Measurements from ENCODE around the gene SH2D6. TPM values are rescaled to one million over a fixed set of nuclear protein-coding genes. Genes with fewer than 3 reads are reported as not detected.

Gene SH2D6
- total RNA-seq, 3 donors from 2014 or later: 0.26 to 0.54 (median 0.40) TPM

DNA sequence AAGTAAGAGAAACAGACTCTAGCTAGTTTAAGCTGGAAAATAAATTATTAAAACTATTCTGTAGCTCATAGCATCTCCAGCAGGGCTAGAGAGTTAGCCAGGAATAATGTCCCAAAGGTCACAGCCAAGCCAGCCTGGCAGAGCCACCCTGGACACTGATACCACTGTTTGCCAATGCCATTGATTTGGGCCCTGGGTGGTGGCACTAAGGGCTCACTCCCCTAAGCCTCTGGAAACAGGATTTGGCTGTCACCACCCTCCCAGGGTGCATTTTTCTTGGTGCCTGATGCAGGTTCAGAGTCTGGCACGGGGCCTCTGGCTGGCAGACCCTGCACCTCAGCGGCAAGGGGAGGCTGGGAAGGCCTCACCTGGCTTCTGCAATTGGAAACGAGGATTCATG lies 7.1 kb downstream of the SH2D6 start:
- no peaks in the 10 kb centered on the region for H3K27me3 Mint-ChIP-seq (ENCODE audit: low read depth)
- no peaks in the 10 kb centered on the region for H3K9me3 Mint-ChIP-seq
- ATAC-seq: no peak

DNA sequence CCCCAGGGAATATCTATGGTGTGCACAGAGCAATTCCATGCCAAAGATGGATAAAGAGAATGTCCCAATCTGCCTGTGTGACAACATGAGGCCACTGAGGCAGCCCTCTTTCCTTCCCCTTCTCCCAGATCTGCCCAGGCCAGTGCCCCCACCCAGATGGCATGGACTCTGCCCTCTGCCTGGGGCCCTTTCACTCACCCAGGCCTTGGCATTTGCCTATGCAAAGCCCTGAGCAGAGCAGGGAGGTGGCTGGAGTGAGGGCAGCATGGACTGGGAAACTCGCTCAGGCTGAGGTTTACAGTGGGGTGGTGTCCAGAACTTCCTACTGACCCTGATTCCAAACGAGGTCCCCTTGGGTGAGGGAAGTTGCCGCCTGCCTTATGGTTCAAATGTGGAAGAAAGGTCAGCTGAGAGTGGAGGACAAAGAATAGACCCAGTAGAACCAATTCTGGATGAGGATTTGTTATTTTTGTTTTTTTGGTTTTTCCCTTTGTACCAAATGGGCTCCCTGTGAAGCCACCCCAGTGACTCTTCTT lies 8.9 kb downstream of the SH2D6 start:
- H3K36me3 Mint-ChIP-seq (ENCODE audit: insufficient read depth): no peaks in the 10 kb centered on the region
- no peaks in the 10 kb centered on the region for H3K4me1 Mint-ChIP-seq (ENCODE audit: low read depth)
- DNase-seq (no peak), ATAC-seq (no peak)
- no peak overlapping the region for H3K4me3 Mint-ChIP-seq
- no peaks in the 10 kb centered on the region for H3K27me3 Mint-ChIP-seq (ENCODE audit: low read depth)
- no peaks in the 10 kb centered on the region for H3K9me3 Mint-ChIP-seq

More for the DNA sequence above, 7.1 kb downstream of the SH2D6 start:
- H3K4me3 Mint-ChIP-seq: no peak overlapping the region
- DNase-seq: no peak
- H3K36me3 Mint-ChIP-seq (ENCODE audit: insufficient read depth): no peaks in the 10 kb centered on the region
- peaks cover 4% of the 10 kb centered on the region for H3K4me1 Mint-ChIP-seq (ENCODE audit: low read depth)

DNA sequence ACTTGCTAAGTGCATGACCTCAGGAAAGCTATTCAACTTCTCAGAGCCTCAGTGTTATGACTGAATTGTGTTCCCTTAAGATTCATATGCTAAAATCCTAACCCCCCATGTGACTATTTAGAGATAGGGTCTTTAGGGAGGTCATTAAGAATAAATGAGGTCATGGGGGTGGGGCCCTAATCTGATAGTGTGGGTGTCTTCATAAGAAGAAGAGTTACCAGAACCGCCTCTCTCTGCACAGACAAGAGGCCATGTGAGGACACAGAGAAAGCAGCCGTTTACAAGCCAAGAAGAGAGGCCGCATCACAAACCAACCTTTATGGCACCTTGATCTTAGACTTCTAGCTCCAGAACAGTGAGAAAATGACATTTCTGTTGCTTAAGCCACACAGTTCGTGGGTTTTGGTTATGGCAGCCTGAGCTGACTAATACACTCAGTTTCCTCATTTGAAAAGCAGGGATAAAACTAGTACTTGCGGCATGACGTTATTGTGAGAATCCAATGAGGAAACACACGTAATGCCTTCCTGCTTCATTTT lies 9.9 kb downstream of the SH2D6 start:
- no peak for ATAC-seq
- no peak for DNase-seq
- Mint-ChIP-seq H3K4me3 (no peak overlapping the region), H3K36me3 (ENCODE audit: insufficient read depth) (no peaks in the 10 kb centered on the region), H3K4me1 (ENCODE audit: low read depth) (no peaks in the 10 kb centered on the region), H3K27me3 (ENCODE audit: low read depth) (no peaks in the 10 kb centered on the region), H3K9me3 (no peaks in the 10 kb centered on the region)

DNA sequence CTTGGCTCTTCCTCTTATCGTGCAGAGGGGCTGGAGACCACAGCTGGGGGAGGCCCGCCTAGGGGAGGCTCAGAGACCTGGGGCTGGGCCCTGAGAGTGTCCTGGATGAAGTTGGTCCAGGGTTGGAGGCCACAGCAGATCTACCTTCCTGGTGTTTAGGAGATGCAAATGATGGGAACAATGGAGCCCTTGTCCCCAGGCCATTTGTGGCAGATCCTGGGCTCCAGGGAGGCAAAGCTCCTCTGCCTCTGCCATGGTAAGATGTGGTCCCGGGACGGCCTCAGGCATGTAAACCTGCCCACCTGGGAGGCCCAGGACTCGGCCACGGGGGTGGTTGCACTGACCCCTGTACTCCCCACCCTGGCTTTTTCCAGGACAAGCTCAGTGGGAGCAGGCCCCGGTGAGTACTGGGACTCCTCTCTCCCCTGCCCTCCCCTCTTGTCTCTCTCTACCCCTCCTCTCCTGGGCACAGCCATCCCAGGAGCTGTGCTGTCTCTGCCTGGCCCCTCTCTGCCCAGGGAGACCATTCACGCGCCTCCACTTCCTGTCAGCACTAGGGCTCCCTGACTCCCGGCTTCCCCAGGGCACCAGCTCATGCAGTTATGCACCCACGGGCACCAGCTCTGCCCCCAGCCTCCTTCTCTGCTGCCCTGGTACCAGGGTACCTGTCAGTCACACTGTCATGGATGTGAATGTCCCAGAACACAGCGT lies 10.9 kb downstream of the SH2D6 start:
- H3K9me3 Mint-ChIP-seq: no peaks in the 10 kb centered on the region
- DNase-seq (no peak), ATAC-seq (peak; percentile 11 to 20)
- H3K4me3 Mint-ChIP-seq: no peak overlapping the region
- H3K27me3 Mint-ChIP-seq (ENCODE audit: low read depth): no peaks in the 10 kb centered on the region
- H3K36me3 Mint-ChIP-seq (ENCODE audit: insufficient read depth): no peaks in the 10 kb centered on the region
- H3K4me1 Mint-ChIP-seq (ENCODE audit: low read depth): no peaks in the 10 kb centered on the region

DNA sequence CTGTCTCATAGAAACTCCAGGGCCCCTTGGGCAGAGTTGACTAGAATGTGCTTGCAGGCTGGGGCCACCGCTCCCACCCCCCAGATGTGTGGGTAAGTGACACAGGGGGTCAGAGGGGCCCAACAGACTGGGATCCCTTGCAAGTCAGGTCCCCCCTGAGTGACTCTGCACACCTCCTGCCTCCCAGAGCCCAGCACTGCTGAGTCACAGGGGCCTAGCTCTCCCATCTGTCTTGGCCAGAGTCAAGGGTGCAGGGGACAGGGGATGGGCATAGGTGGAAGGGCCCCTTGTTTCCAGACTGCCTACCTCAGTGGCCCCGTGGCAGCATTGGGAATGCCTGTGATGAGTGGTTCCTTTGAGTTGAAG lies 11.4 kb downstream of the SH2D6 start:
- Mint-ChIP-seq H3K9me3 (no peaks in the 10 kb centered on the region), H3K36me3 (ENCODE audit: insufficient read depth) (no peaks in the 10 kb centered on the region), H3K27me3 (ENCODE audit: low read depth) (no peaks in the 10 kb centered on the region), H3K4me3 (no peak overlapping the region), H3K4me1 (ENCODE audit: low read depth) (no peaks in the 10 kb centered on the region)
- DNase-seq: no peak
- ATAC-seq: no peak

DNA sequence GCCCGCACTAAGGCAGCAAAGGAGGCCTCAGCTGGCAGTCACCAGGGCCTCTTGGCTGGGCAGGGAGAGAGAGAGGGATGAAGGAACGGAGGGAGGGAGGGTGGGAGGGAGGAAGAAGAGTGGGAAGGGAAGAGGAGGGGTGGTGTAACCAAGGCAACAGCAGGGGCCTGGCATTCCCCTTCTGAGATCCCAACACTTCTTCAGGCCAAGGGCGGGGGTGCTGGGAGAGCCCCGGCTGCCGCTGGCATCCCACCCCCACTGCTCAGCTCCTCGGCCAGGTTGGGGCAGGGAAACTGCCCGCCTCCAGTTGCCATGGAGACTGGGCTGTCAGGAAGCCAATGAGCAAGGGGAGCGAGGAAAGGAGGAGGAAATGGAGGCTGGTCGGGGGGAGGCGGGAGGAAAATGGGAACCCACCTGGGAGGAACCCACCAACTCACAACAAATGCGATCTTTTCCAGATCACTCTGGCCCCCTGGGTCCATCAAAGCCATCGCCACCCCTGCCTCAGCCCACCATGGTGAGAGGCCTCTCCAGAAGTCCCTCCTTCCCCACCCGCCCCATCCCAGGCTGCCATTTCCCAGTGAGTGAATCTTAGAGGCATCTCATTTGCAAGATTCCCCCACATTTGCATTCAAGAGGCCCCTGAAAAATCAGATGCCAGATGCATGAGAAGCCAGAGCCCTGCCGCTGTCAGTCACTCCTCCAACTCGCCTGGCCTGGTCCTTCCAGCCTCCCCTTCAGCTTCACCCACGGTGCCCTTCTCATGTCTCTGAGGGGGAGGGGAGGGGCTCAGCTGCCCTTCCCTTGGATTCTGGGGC lies 12.4 kb downstream of the SH2D6 start:
- ATAC-seq (no peak), DNase-seq (no peak)
- no peaks in the 10 kb centered on the region for H3K36me3 Mint-ChIP-seq (ENCODE audit: insufficient read depth)
- H3K4me1 Mint-ChIP-seq (ENCODE audit: low read depth): peaks cover 1% of the 10 kb centered on the region
- H3K27me3 Mint-ChIP-seq (ENCODE audit: low read depth): no peaks in the 10 kb centered on the region
- H3K4me3 Mint-ChIP-seq: no peak overlapping the region
- H3K9me3 Mint-ChIP-seq: no peaks in the 10 kb centered on the region

DNA sequence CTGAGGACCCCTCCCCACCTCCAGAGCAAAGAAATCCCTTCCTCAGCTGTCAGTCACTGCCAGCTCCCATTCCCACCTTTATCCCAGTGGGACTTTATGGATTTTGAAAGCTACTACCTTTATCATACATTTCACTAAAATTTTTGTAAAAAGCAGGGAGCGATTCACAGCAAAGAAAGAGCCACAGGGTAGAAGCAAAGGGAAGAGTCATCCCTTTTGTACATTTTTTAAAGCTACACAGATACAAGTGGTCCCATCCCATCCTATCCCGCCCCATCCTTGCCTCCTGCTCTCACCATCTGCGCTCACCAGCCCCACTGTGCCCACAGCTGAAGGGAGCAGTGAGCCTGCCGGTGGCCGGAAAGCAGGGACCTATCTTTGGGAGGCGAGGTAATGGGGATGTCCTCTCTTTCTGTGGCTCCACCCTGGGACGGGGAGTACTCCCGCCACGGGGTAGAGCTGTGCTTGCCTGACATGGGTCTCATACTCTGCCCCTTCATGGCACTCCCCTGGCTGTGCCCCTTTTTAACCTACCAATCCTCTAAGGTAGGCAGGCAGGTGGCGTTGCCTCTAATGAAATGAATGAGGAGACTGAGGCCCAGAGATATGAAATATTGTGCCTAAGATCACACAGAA lies 13.2 kb downstream of the SH2D6 start:
- H3K27me3 Mint-ChIP-seq (ENCODE audit: low read depth): no peaks in the 10 kb centered on the region
- DNase-seq (no peak), ATAC-seq (no peak)
- no peaks in the 10 kb centered on the region for H3K9me3 Mint-ChIP-seq
- no peaks in the 10 kb centered on the region for H3K36me3 Mint-ChIP-seq (ENCODE audit: insufficient read depth)
- peaks cover 1% of the 10 kb centered on the region for H3K4me1 Mint-ChIP-seq (ENCODE audit: low read depth)
- no peak overlapping the region for H3K4me3 Mint-ChIP-seq

DNA sequence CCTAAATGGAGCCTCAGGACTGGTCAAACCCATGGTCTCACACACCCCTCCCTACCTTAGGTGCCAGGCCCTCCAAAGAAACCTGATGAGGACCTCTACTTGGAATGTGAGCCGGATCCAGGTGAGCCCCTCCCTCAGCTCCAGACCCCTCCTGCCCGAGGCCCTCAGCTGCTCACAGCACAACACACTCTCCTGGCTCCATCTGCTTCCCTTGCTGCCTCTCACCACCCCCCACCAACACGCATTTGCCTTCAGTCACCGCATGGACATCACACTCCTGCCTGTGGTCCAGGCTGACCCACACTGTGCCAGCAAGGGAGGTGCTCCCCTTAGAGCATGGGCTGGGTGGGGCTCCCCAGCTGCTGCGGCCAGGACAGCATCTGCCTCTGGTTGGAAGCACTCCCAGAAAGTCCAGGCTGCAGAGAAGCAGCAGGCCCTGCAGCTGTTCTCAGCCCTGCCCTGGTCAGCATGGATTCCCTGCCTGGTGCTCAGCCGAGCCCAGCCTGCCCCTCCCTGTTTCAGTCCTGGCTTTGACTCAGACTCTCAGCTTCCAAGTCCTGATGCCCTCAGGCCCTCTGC lies 15.1 kb downstream of the SH2D6 start:
- Mint-ChIP-seq H3K4me3 (no peak overlapping the region), H3K4me1 (ENCODE audit: low read depth) (peaks cover 8% of the 10 kb centered on the region), H3K27me3 (ENCODE audit: low read depth) (no peaks in the 10 kb centered on the region), H3K36me3 (ENCODE audit: insufficient read depth) (no peaks in the 10 kb centered on the region), H3K9me3 (no peaks in the 10 kb centered on the region)
- ATAC-seq (no peak), DNase-seq (no peak)

DNA sequence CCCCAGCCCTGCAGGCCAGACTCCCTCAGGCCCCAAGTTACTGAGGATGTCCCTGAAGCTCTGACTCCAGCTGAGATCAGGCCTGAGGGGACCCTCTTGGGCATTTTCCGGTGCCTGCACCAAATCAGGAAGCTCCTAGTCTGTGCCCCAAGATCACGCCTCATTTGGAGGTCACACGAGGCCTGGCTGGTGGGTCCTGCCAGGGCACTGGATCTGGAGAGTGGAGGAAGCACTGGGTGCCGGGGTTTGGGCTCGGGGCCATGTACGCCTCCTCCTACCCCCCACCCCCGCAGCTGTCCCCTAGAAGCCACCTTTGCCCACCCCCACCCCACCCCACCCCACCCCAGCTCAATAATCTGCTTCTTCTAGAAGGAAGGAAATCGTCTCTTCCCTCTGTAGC lies 16.2 kb downstream of the SH2D6 start:
- DNase-seq (no peak), ATAC-seq (no peak)
- no peaks in the 10 kb centered on the region for H3K36me3 Mint-ChIP-seq (ENCODE audit: insufficient read depth)
- H3K4me3 Mint-ChIP-seq: no peak overlapping the region
- peaks cover 17% of the 10 kb centered on the region for H3K4me1 Mint-ChIP-seq (ENCODE audit: low read depth)
- H3K27me3 Mint-ChIP-seq (ENCODE audit: low read depth): no peaks in the 10 kb centered on the region
- H3K9me3 Mint-ChIP-seq: no peaks in the 10 kb centered on the region

DNA sequence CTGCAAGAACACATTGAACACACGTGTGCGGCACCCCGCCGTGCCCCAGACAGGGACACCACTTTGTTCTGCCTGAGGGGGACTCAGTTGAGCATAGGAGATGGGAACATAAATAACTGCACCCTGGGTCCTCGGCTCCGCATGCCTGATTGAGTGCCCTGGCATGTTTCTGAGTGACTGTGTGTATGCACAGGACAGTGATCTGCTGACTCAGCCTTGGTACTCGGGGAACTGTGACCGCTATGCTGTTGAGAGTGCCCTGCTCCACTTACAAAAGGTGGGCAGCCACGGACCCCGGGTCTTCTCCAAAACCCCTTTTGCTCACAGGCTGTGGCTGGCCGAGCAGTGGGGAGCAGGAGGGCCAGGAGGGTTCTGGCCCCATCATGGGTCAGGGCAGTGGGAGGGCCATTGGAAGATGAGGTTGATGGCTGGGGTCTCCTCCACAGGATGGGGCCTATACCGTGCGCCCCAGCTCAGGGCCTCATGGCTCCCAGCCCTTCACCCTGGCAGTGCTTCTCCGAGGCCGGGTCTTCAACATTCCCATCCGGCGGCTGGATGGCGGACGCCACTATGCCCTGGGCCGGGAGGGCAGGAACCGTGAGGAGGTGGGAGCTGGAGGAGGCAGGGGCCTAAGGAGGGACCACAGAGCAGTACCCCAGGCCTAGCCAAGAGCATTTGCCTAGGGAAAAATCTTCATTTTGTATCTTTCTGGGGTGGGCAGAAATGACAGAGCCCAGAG lies 16.9 kb downstream of the SH2D6 start:
- Mint-ChIP-seq H3K4me1 (ENCODE audit: low read depth) (peaks cover 20% of the 10 kb centered on the region), H3K27me3 (ENCODE audit: low read depth) (no peaks in the 10 kb centered on the region), H3K9me3 (no peaks in the 10 kb centered on the region), H3K4me3 (no peak overlapping the region), H3K36me3 (ENCODE audit: insufficient read depth) (no peaks in the 10 kb centered on the region)
- no peak for DNase-seq
- no peak for ATAC-seq

DNA sequence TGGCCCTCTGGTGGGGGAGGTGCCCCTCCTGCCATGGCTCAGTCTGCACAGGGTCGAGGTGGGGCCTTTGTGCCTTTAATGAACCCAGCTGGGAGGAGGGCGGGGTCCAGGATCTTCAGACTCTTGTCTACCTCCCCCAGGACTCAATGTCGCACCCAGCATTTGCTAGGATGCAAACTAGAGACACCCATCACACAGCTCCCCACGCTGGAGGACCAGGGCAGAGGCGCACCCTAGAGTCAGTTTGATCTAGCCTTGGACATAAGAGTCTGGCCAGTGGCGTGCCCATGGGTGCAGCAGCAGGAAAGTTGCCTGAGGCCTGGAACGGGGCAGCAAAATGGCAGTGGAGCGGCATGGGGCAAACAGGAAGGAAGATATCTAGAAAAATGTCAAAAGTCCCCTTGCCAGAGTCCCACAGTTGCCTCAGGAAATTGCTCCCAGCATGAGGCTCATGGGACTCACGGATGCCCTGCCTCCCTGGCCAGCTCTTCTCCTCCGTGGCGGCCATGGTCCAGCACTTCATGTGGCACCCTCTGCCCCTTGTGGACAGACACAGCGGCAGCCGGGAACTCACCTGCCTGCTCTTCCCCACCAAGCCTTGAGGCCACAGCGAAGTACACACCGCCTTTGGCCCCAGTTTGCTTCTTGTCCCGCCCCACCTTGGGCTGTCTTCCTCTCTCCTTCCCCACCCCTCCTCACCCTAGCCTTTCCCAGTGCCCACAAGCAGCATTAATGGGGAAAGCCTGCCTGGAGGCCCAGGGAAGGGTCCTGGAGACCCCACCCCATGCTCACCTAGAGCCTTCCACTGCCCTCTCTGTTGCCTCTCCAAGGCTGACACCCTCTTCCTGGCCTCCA lies 17.7 kb downstream of the SH2D6 start:
- no peak overlapping the region for H3K4me3 Mint-ChIP-seq
- no peaks in the 10 kb centered on the region for H3K9me3 Mint-ChIP-seq
- ATAC-seq (no peak), DNase-seq (no peak)
- no peaks in the 10 kb centered on the region for H3K36me3 Mint-ChIP-seq (ENCODE audit: insufficient read depth)
- peaks cover 20% of the 10 kb centered on the region for H3K4me1 Mint-ChIP-seq (ENCODE audit: low read depth)
- no peaks in the 10 kb centered on the region for H3K27me3 Mint-ChIP-seq (ENCODE audit: low read depth)

DNA sequence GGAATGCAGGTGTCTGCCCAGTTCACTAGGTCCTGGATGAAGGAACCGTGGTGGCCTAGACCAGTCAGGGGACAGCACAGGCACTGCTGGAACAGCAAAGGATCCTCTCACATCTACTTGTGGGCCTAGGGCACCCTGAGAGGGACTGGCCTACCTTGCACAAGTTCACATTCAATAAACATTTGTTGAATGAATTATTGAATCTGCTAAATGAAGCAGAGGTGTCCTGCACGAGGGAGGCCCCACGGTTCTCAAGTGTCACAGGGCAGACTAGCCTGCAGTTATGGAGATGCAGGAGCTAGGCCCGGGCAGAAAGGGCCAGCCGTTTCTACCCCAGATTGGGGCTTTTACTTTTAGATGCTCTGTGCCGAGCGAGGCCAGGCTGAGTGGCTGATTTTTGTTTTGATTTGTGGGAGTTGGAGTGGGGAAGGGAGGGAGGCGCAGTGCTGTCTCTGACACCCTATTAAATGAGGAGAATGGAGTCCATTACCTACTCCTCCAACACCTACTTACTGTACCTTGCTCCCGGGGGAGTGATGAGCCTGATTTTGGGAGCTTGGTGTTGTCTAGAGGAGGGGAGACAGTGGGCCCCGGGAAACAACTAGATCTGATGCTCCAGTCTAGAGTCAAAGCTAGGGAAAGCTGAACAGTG lies 18.4 kb downstream of the SH2D6 start:
- no peaks in the 10 kb centered on the region for H3K27me3 Mint-ChIP-seq (ENCODE audit: low read depth)
- DNase-seq: no peak
- H3K36me3 Mint-ChIP-seq (ENCODE audit: insufficient read depth): no peaks in the 10 kb centered on the region
- peaks cover 20% of the 10 kb centered on the region for H3K4me1 Mint-ChIP-seq (ENCODE audit: low read depth)
- ATAC-seq: no peak
- H3K9me3 Mint-ChIP-seq: no peaks in the 10 kb centered on the region
- peak overlapping the region; percentile 79 for H3K4me3 Mint-ChIP-seq

Data from activated T-cell treated with anti-CD3 and anti-CD28 coated beads, Interleukin-2, amount 50 U/mL, for 4 hours (primary cell).